GM12878 (cell line): Measurements from ENCODE around the gene PML.

Experiments
- BCLAF1 ChIP-seq: fragments of 450-650 bp; IDR thresholded peaks from 2 replicates; pipeline ENCODE4 v1.6.1; 2017; ENCODE audit warnings: antibody characterized with exemption, mild to moderate bottlenecking, moderate library complexity
- CHD1 ChIP-seq: IDR thresholded peaks from 2 replicates; pipeline ENCODE4 v1.6.1; 2012; ENCODE audit warnings: low read depth, low read length, improper control_type of control experiment
- CTCF ChIP-seq, 3 experiments: IDR thresholded peaks in 2 of 3; conservative IDR thresholded peaks in 1 of 3; 2 replicates each; pipeline ENCODE4 v1.5.1; 2011; ENCODE audit warnings: low read depth in 3 of 3, low read length in 3 of 3, mild to moderate bottlenecking in 3 of 3, control low read depth in 2 of 3, moderate library complexity in 2 of 3, inconsistent platforms in 1 of 3, mixed read lengths in 1 of 3; ENCODE audit not compliant: control insufficient read depth in 2 of 3, insufficient read depth in 1 of 3; ENCODE audit errors: extremely low read depth in 1 of 3
- ELK1 ChIP-seq: IDR thresholded peaks from 2 replicates; pipeline ENCODE4 v1.6.1; 2012; ENCODE audit warnings: low read depth, low read length, improper control_type of control experiment
- GABPA ChIP-seq: IDR thresholded peaks from 2 replicates; pipeline ENCODE4 v1.6.1; 2014; ENCODE audit warnings: antibody characterized with exemption, low read depth, mild to moderate bottlenecking, inconsistent platforms
- RB1 ChIP-seq: fragments of 450-650 bp; formaldehyde crosslinking; IDR thresholded peaks from 2 replicates; pipeline ENCODE4 v1.6.1; 2017; ENCODE audit warnings: mild to moderate bottlenecking, borderline replicate concordance
- RELA ChIP-seq: fragments of 450-650 bp; IDR thresholded peaks from 2 replicates; pipeline ENCODE4 v1.8.0; 2014; ENCODE audit warnings: borderline replicate concordance; ENCODE audit not compliant: partially characterized antibody
- REST ChIP-seq: IDR thresholded peaks from 2 replicates; pipeline ENCODE4 v1.6.1; 2012; ENCODE audit warnings: mild to moderate bottlenecking, low read depth, low read length
- SMARCA5 ChIP-seq: fragments of 450-650 bp; IDR thresholded peaks from 2 replicates; pipeline ENCODE4 v1.6.1; 2017; ENCODE audit warnings: mild to moderate bottlenecking
- YY1 ChIP-seq: IDR thresholded peaks from 2 replicates; pipeline ENCODE4 v1.6.1; 2011; ENCODE audit warnings: low read depth, mild to moderate bottlenecking, low read length

GRCh38 chr15:73946046-73946721 lies 48.3 kb upstream of the PML start:
- TF ChIP-seq CHD1 (no peak), SMARCA5 (no peak), YY1 (no peak), RB1 (no peak), RELA (no peak), GABPA (no peak), CTCF (IDR thresholded peaks at IDR 0.05 in 2 of 3, conservative IDR thresholded peaks at IDR 0.05 in 1 of 3; ENCODE audit: control insufficient read depth in 2 of 3, extremely low read depth in 1 of 3, insufficient read depth in 1 of 3, low read depth in 3 of 3, low read length in 3 of 3) (no peak), ELK1 (no peak), BCLAF1 (no peak), REST (no peak)
